Measurements from ENCODE around the gene SPAST. TPM values are rescaled to one million over a fixed set of nuclear protein-coding genes. Genes with fewer than 3 reads are reported as not detected.

SPAST gene
- total RNA-seq, 1 donor from 2014 or later: 33.8 TPM

- peaks cover 12% of the 10 kb centered on the region for H3K36me3 Mint-ChIP-seq (ENCODE audit: low read depth, unreplicated experiment)
- TF ChIP-seq CTCF (IDR thresholded peaks at IDR 0.05; ENCODE audit: unreplicated experiment): no peak
- H3K27ac Mint-ChIP-seq (ENCODE audit: unreplicated experiment): no peak overlapping the region
- H3K9me3 Mint-ChIP-seq (ENCODE audit: unreplicated experiment): no peaks in the 10 kb centered on the region
- no peaks in the 10 kb centered on the region for H3K4me1 Mint-ChIP-seq (ENCODE audit: unreplicated experiment)
- no peak for DNase-seq (ENCODE audit: low spot score)
- no peaks in the 10 kb centered on the region for H3K27me3 Mint-ChIP-seq (ENCODE audit: unreplicated experiment)
- no peak overlapping the region for H3K4me3 Mint-ChIP-seq (ENCODE audit: unreplicated experiment)
Observed at GRCh38 chr2:32095671-32096070, 32.3 kb downstream of the SPAST start.

GRCh38 chr2:32108111-32108510 is 44.8 kb downstream of the SPAST start:
- peaks cover 4% of the 10 kb centered on the region for H3K9me3 Mint-ChIP-seq (ENCODE audit: unreplicated experiment)

GRCh38 chr2:32118055-32118454 is 54.7 kb downstream of the SPAST start:
- TF ChIP-seq CTCF (IDR thresholded peaks at IDR 0.05; ENCODE audit: unreplicated experiment): no peak
- Mint-ChIP-seq H3K4me3 (ENCODE audit: unreplicated experiment) (no peak overlapping the region), H3K4me1 (ENCODE audit: unreplicated experiment) (no peaks in the 10 kb centered on the region)

More at GRCh38 chr2:32108111-32108510, 44.8 kb downstream of the SPAST start:
- Mint-ChIP-seq H3K27ac (ENCODE audit: unreplicated experiment) (no peak overlapping the region), H3K36me3 (ENCODE audit: low read depth, unreplicated experiment) (peaks cover 48% of the 10 kb centered on the region), H3K4me1 (ENCODE audit: unreplicated experiment) (no peaks in the 10 kb centered on the region), H3K27me3 (ENCODE audit: unreplicated experiment) (peaks cover 3% of the 10 kb centered on the region), H3K4me3 (ENCODE audit: unreplicated experiment) (no peak overlapping the region)
- TF ChIP-seq CTCF (IDR thresholded peaks at IDR 0.05; ENCODE audit: unreplicated experiment): no peak
- DNase-seq (ENCODE audit: low spot score): no peak

GRCh38 chr2:32119161-32119560 is 55.8 kb downstream of the SPAST start:
- peaks cover 9% of the 10 kb centered on the region for H3K36me3 Mint-ChIP-seq (ENCODE audit: low read depth, unreplicated experiment)
- no peak for DNase-seq (ENCODE audit: low spot score)
- TF ChIP-seq CTCF (IDR thresholded peaks at IDR 0.05; ENCODE audit: unreplicated experiment): no peak
- H3K4me1 Mint-ChIP-seq (ENCODE audit: unreplicated experiment): no peaks in the 10 kb centered on the region
- H3K9me3 Mint-ChIP-seq (ENCODE audit: unreplicated experiment): no peaks in the 10 kb centered on the region
- no peak overlapping the region for H3K27ac Mint-ChIP-seq (ENCODE audit: unreplicated experiment)
- H3K27me3 Mint-ChIP-seq (ENCODE audit: unreplicated experiment): no peaks in the 10 kb centered on the region
- no peak overlapping the region for H3K4me3 Mint-ChIP-seq (ENCODE audit: unreplicated experiment)

More at GRCh38 chr2:32118055-32118454, 54.7 kb downstream of the SPAST start:
- Mint-ChIP-seq H3K36me3 (ENCODE audit: low read depth, unreplicated experiment) (peaks cover 5% of the 10 kb centered on the region), H3K27me3 (ENCODE audit: unreplicated experiment) (no peaks in the 10 kb centered on the region), H3K9me3 (ENCODE audit: unreplicated experiment) (no peaks in the 10 kb centered on the region), H3K27ac (ENCODE audit: unreplicated experiment) (no peak overlapping the region)
- DNase-seq (ENCODE audit: low spot score): no peak

GRCh38 chr2:32124660-32125059 is 61.3 kb downstream of the SPAST start:
- no peak for TF ChIP-seq CTCF (IDR thresholded peaks at IDR 0.05; ENCODE audit: unreplicated experiment)
- no peaks in the 10 kb centered on the region for H3K9me3 Mint-ChIP-seq (ENCODE audit: unreplicated experiment)
- H3K27ac Mint-ChIP-seq (ENCODE audit: unreplicated experiment): no peak overlapping the region
- H3K36me3 Mint-ChIP-seq (ENCODE audit: low read depth, unreplicated experiment): peaks cover 16% of the 10 kb centered on the region
- no peaks in the 10 kb centered on the region for H3K4me1 Mint-ChIP-seq (ENCODE audit: unreplicated experiment)
- no peaks in the 10 kb centered on the region for H3K27me3 Mint-ChIP-seq (ENCODE audit: unreplicated experiment)
- H3K4me3 Mint-ChIP-seq (ENCODE audit: unreplicated experiment): no peak overlapping the region
- DNase-seq (ENCODE audit: low spot score): no peak
